ENCODE results near the gene GPR158.

- TF ChIP-seq MAX (IDR thresholded peaks at IDR 0.05), result no peak
- TF ChIP-seq, protein P1, sequence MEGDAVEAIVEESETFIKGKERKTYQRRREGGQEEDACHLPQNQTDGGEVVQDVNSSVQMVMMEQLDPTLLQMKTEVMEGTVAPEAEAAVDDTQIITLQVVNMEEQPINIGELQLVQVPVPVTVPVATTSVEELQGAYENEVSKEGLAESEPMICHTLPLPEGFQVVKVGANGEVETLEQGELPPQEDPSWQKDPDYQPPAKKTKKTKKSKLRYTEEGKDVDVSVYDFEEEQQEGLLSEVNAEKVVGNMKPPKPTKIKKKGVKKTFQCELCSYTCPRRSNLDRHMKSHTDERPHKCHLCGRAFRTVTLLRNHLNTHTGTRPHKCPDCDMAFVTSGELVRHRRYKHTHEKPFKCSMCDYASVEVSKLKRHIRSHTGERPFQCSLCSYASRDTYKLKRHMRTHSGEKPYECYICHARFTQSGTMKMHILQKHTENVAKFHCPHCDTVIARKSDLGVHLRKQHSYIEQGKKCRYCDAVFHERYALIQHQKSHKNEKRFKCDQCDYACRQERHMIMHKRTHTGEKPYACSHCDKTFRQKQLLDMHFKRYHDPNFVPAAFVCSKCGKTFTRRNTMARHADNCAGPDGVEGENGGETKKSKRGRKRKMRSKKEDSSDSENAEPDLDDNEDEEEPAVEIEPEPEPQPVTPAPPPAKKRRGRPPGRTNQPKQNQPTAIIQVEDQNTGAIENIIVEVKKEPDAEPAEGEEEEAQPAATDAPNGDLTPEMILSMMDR (IDR thresholded peaks at IDR 0.05; ENCODE audit: control extremely low read depth in 1 of 3, insufficient read depth in 1 of 3, low read depth in 1 of 3, low read length in 3 of 3), result no peak
- TF ChIP-seq ATF2 (IDR thresholded peaks at IDR 0.05; ENCODE audit: low read length), result no peak
These were observed 15.2 kb upstream of the GPR158 start for GRCh38 chr10:25159591-25159990.
